GM12892 (cell line): Measurements from ENCODE around the gene ADAMTSL1.

ENCODE experiments used
- POLR2A ChIP-seq: IDR thresholded peaks from 2 replicates; pipeline ENCODE4 v1.6.1; 2011; ENCODE audit warnings: low read depth, low read length, control low read depth
- POLR2AphosphoS5 ChIP-seq: IDR thresholded peaks from 2 replicates; pipeline ENCODE4 v1.6.1; 2011; ENCODE audit warnings: low read depth, low read length, control low read depth
- TAF1 ChIP-seq: IDR thresholded peaks from 2 replicates; pipeline ENCODE4 v1.6.1; 2011; ENCODE audit warnings: low read depth, mild to moderate bottlenecking, control low read depth, low read length, borderline replicate concordance

- TF ChIP-seq TAF1 = no peak
- no peak for TF ChIP-seq POLR2AphosphoS5
- no peak for TF ChIP-seq POLR2A
These were observed 152.2 kb downstream of the ADAMTSL1 start for GRCh38 chr9:18626046-18626698.
